Stimulated activated CD8-positive, alpha-beta memory T cell treated with anti-CD3 and anti-CD28 coated beads, Interleukin-2, amount 100 ng/mL, for 1 hour (primary cell): ENCODE results near the gene ZNF444.
"Not testable (repeated sequence)": the region's sequence is repeated elsewhere in the genome, so short reads cannot be mapped to it uniquely, and the experiment has no call there.

Source experiments
- DNase-seq, 2 donors: peaks; one replicate each; pipeline ENCODE4 v3.0.0-alpha.2; 2020; ENCODE audit warnings: low read depth in 2 of 2

ZNF444 gene

GRCh38 chr19:56176310-56176709 is 35.2 kb downstream of the ZNF444 start:
- DNase-seq: not testable (repeated sequence)

GRCh38 chr19:56176881-56177280 is 35.8 kb downstream of the ZNF444 start:
- no peak for DNase-seq

GRCh38 chr19:56177564-56178243 is 36.6 kb downstream of the ZNF444 start:
- no peak for DNase-seq

- no peak for DNase-seq
Measured at GRCh38 chr19:56189785-56190184, 48.7 kb downstream of the ZNF444 start.

- DNase-seq: no peak
Measured at GRCh38 chr19:56191115-56191514, 50.0 kb downstream of the ZNF444 start.

GRCh38 chr19:56191711-56192110 is 50.6 kb downstream of the ZNF444 start:
- no peak for DNase-seq

GRCh38 chr19:56193981-56194640 is 53.0 kb downstream of the ZNF444 start:
- DNase-seq: no peak

GRCh38 chr19:56197646-56198045 is 56.6 kb downstream of the ZNF444 start, which contains the start of gene ZSCAN5B:
Gene ZSCAN5B, minus strand, starts transcription at chr19:56197783. Its CDS starts 4,731 bp downstream, at chr19:56193052.
- not testable (repeated sequence) for DNase-seq

- DNase-seq: no peak
Measured at GRCh38 chr19:56199687-56200086, 58.6 kb downstream of the ZNF444 start.

- DNase-seq: no peak
Measured at GRCh38 chr19:56201973-56202372, 60.9 kb downstream of the ZNF444 start, which contains the start of gene ZSCAN5C. Gene ZSCAN5C, plus strand, starts transcription at chr19:56202273. Its CDS starts 3,641 bp downstream, at chr19:56205914.

- DNase-seq: not testable (repeated sequence)
Measured at GRCh38 chr19:56207581-56207980, 66.5 kb downstream of the ZNF444 start.

- no peak for DNase-seq
Measured at GRCh38 chr19:56209091-56209490, 68.0 kb downstream of the ZNF444 start.

- not testable (repeated sequence) for DNase-seq
Measured at GRCh38 chr19:56210036-56210435, 68.9 kb downstream of the ZNF444 start.
